Activated naive CD4-positive, alpha-beta T cell treated with anti-CD3 and anti-CD28 coated beads, Interleukin-2, amount 50 U/mL, for 24 hours (primary cell): Measurements from ENCODE around the gene MISP3.

Experiments
- H3K27ac Mint-ChIP-seq: one replicate; pipeline ENCODE4 v1.8.0; 2021; ENCODE audit warnings: mild to moderate bottlenecking, mixed read lengths
- H3K27me3 Mint-ChIP-seq: one replicate; pipeline ENCODE4 v1.8.0; 2021; ENCODE audit warnings: mixed read lengths
- H3K36me3 Mint-ChIP-seq: one replicate; pipeline ENCODE4 v1.8.0; 2021; ENCODE audit warnings: mixed read lengths
- H3K4me1 Mint-ChIP-seq: one replicate; pipeline ENCODE4 v1.8.0; 2021; ENCODE audit warnings: mixed read lengths
- H3K4me3 Mint-ChIP-seq: one replicate; pipeline ENCODE4 v1.8.0; 2021; ENCODE audit warnings: mild to moderate bottlenecking, mixed read lengths
- H3K9me3 Mint-ChIP-seq: one replicate; pipeline ENCODE4 v1.8.0; 2021; ENCODE audit warnings: mixed read lengths

Gene MISP3

GRCh38 chr19:14117668-14118164 is 45.1 kb downstream of the MISP3 start, which contains the start of gene PRKACA:
Gene PRKACA (minus strand): TSS chr19:14117762. CDS start chr19:14117547, 215 bp downstream.
- H3K36me3 Mint-ChIP-seq, result no peaks in the 10 kb centered on the region
- peaks cover 43% of the 10 kb centered on the region for H3K4me1 Mint-ChIP-seq
- H3K27ac Mint-ChIP-seq, result peak within 1 kb of the TSS; percentile 73
- H3K27me3 Mint-ChIP-seq, result no peaks in the 10 kb centered on the region
- peak within 1 kb of the TSS; percentile 94 for H3K4me3 Mint-ChIP-seq
- H3K9me3 Mint-ChIP-seq, result no peaks in the 10 kb centered on the region

DNA sequence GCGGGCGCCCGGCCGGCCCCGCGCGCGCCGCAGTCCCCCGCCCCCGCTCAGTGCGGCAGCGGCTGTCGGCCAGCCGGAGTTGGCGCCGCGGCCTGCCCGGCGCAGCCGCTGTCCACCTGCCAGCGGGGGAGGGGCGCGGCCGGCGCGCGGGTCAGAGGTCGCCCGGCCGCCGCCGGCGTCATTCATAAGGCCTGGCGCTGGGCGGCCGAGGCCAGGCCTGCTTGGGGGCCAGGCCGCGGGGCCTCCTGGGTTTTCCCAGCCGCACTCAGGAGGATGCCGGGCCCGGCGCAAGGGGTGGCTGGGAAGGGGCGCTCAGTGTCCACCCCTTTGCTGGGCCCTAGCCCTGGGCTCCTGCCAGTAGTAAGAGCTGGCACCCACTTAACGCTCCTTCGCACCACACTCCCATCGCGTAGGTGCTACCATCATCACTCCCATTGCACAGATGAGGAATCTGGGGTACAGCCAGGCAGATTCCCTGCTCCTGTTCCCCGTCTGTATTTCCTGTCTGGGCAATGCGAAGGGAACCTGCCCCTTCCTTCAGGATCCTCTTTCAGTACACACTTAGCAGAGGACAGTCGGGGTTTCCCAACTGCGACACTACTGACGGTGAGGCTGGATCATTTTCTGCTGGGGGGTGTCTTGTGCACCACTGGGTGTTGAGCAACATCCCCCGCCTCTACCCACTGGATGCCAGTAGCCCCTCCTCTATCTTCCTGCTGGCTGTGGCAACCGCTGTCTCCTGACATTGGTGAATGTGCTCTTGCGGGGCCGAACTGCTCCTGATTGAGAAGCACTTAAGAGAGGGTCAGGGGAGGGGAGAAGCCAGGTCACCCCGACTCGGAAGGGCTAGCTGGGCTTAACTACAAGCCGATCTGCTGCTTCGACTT is 45.8 kb downstream of the MISP3 start:
- Mint-ChIP-seq H3K27ac (peak overlapping the region; percentile 73), H3K4me1 (peaks cover 38% of the 10 kb centered on the region), H3K36me3 (no peaks in the 10 kb centered on the region), H3K9me3 (no peaks in the 10 kb centered on the region), H3K27me3 (no peaks in the 10 kb centered on the region), H3K4me3 (peak overlapping the region; percentile 92)

GRCh38 chr19:14119146-14119545 is 46.6 kb downstream of the MISP3 start:
- Mint-ChIP-seq H3K27ac (peak overlapping the region; percentile 14), H3K36me3 (no peaks in the 10 kb centered on the region), H3K4me1 (peaks cover 32% of the 10 kb centered on the region)

GRCh38 chr19:14119644-14120496 is 47.3 kb downstream of the MISP3 start:
- no peaks in the 10 kb centered on the region for H3K9me3 Mint-ChIP-seq
- H3K4me1 Mint-ChIP-seq, result peaks cover 27% of the 10 kb centered on the region
- no peaks in the 10 kb centered on the region for H3K36me3 Mint-ChIP-seq
- H3K27me3 Mint-ChIP-seq, result no peaks in the 10 kb centered on the region
- H3K27ac Mint-ChIP-seq, result no peak overlapping the region
- H3K4me3 Mint-ChIP-seq, result no peak overlapping the region

More at GRCh38 chr19:14119146-14119545, 46.6 kb downstream of the MISP3 start:
- peak overlapping the region; percentile 92 for H3K4me3 Mint-ChIP-seq
- no peaks in the 10 kb centered on the region for H3K9me3 Mint-ChIP-seq
- no peaks in the 10 kb centered on the region for H3K27me3 Mint-ChIP-seq

DNA sequence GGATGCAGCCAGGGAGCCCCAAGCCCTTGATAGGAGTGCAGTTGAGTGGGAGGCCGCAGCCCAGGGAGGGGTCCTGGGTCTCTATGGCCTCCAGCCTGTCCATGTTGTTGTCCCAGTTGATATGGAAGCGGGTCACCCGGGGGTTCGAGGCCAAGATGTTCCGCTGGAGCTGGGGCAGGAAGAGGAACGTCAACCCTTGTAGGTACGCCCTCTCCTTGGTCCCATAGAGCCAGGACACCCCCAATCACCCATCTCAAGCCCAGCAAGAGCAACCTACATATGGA is 47.9 kb downstream of the MISP3 start:
- Mint-ChIP-seq H3K27me3 (no peaks in the 10 kb centered on the region), H3K36me3 (no peaks in the 10 kb centered on the region), H3K4me1 (peaks cover 23% of the 10 kb centered on the region), H3K9me3 (no peaks in the 10 kb centered on the region), H3K4me3 (no peak overlapping the region), H3K27ac (no peak overlapping the region)

- no peak overlapping the region for H3K27ac Mint-ChIP-seq
- H3K4me1 Mint-ChIP-seq, result peaks cover 9% of the 10 kb centered on the region
- H3K36me3 Mint-ChIP-seq, result no peaks in the 10 kb centered on the region
- no peak overlapping the region for H3K4me3 Mint-ChIP-seq
- H3K9me3 Mint-ChIP-seq, result no peaks in the 10 kb centered on the region
- H3K27me3 Mint-ChIP-seq, result no peaks in the 10 kb centered on the region
These were observed 50.3 kb downstream of the MISP3 start for GRCh38 chr19:14122924-14123323.
